VCaP (cell line): Measurements from ENCODE around the gene SLC39A11.

Source experiments
- H3K27ac ChIP-seq: fragments of 450-650 bp; 2 replicates; pipeline ENCODE4 v1.5.1; 2017
- CTCF ChIP-seq: fragments of 450-650 bp; conservative IDR thresholded peaks from 2 replicates; pipeline ENCODE4 v1.5.1; 2017; ENCODE audit warnings: mild to moderate bottlenecking, moderate library complexity

Gene SLC39A11

GRCh38 chr17:72887917-72888316 lies 204.6 kb downstream of the SLC39A11 start:
- H3K27ac ChIP-seq: no peak overlapping the region
- no peak for TF ChIP-seq CTCF

GRCh38 chr17:72887322-72887721 lies 205.2 kb downstream of the SLC39A11 start:
- no peak for TF ChIP-seq CTCF
- H3K27ac ChIP-seq: no peak overlapping the region

GRCh38 chr17:72886622-72887021 lies 205.9 kb downstream of the SLC39A11 start:
- no peak overlapping the region for H3K27ac ChIP-seq
- TF ChIP-seq CTCF: no peak

- H3K27ac ChIP-seq: no peak overlapping the region
- TF ChIP-seq CTCF: no peak
Measured at GRCh38 chr17:72884066-72884465, 208.4 kb downstream of the SLC39A11 start.

- no peak for TF ChIP-seq CTCF
- no peak overlapping the region for H3K27ac ChIP-seq
Measured at GRCh38 chr17:72883351-72883750, 209.1 kb downstream of the SLC39A11 start.

DNA sequence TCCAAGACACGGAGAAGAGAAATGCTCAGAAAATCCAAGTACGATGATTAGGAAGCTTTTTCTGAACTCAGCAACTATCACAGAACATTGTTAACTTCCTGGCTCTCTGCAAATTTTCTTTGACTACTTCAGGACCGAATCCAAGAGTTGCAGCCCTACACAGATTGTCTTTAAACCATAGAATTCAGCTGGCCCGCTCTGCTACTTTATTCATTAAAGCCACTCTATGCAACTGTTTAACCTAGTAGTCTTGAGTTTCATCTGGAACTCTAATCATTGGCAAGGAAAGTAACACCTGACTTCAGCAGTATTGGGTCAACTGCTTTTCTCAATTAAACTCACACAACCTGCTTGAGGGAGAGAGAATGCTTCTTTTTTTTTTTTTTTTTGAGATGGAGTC lies 210.1 kb downstream of the SLC39A11 start:
- no peak overlapping the region for H3K27ac ChIP-seq
- TF ChIP-seq CTCF: no peak

DNA sequence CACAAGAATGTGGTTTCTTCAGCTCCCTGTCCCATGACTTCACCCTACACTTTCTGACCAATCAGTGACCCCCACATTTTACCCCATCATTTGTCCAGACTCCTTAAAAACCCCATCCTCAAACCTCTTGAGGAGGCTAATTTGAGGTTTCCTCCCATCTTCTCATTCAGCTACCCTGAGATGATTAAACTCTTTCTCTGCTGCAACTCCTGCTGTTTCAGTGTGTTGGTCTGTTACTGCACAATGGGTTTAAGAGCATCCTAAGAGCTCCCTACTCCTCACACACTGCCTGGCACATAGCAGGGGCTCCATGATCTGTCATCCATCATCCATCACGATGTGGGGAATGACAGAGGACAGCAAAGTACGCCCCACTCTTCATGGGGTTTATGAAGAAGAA lies 212.6 kb downstream of the SLC39A11 start:
- no peak for TF ChIP-seq CTCF
- no peak overlapping the region for H3K27ac ChIP-seq
